ENCODE data around the gene TRIAP1. TPM values are rescaled to one million over a fixed set of nuclear protein-coding genes. Genes with fewer than 3 reads are reported as not detected.

Gene TRIAP1
- total and polyA plus RNA-seq, 4 donors, result 9.6 to 32.9 (median 22.8) TPM

DNA sequence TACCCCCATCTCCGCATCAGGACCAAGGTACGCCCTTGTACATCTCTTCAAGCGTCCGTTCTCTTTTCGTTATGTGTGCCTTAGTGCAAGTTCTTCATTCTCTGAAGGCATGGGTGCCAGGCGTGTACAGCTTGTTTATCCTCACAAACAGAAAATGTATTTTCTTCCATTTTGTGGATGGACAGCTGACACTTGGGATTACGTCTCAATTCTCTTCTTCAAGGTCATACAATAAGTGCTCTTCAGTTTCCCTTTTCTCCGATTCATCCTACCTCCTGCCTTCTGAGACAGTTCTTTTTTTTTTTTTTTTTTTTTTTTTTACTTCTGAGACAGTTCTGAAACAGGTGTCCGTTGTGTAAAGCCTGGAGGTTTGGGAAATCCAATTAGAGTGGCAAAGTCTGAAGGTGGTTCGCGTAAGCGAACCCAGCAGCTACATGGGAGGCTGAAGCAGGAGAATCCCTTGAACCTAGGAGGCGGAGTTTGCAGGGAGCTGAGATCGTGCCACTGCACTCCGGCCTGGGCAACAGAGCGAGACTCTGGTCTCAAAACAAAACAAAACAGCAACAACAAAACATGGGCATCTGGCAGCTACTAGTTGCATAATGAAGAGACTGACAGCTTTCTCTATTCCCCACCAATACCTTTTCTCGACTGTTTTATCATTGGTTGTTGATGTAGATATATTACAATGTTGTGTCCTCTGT, 7.5 kb downstream of the TRIAP1 start:
- Histone ChIP-seq H3K27ac (ENCODE audit: low read depth in 1 of 2, low read length in 1 of 2) (peak overlapping the region; percentile 81 to 82), H3K9me3 (ENCODE audit: control insufficient read depth in 4 of 4, insufficient read depth in 3 of 4, low read length in 3 of 4) (no peaks in the 10 kb centered on the region), H3K4me3 (peak overlapping the region; percentile 72), H3K36me3 (ENCODE audit: control insufficient read depth in 4 of 4, insufficient read depth in 4 of 4, low read length in 4 of 4) (peaks cover 0 to 23% (median 7%) of the 10 kb centered on the region in 4 donors), H3K9ac (ENCODE audit: insufficient read depth in 1 of 2, low read length in 2 of 2) (peak overlapping the region in 1 of 2 donors; percentile 65), H3K27me3 (ENCODE audit: control insufficient read depth in 3 of 3, insufficient read depth in 3 of 3, low read length in 2 of 3) (no peaks in the 10 kb centered on the region), H3K4me1 (ENCODE audit: control insufficient read depth in 5 of 5, insufficient read depth in 5 of 5, low read length in 5 of 5) (peaks cover 3 to 7% (median 6%) of the 10 kb centered on the region in 5 donors)
- WGBS, 2 donors, result 41 to 45% methylated on average over 17 of the region's 17 CpGs
- DNase-seq (no peak), ATAC-seq (ENCODE audit: insufficient read depth, low FRiP score) (no peak)
- TF ChIP-seq, protein P1, sequence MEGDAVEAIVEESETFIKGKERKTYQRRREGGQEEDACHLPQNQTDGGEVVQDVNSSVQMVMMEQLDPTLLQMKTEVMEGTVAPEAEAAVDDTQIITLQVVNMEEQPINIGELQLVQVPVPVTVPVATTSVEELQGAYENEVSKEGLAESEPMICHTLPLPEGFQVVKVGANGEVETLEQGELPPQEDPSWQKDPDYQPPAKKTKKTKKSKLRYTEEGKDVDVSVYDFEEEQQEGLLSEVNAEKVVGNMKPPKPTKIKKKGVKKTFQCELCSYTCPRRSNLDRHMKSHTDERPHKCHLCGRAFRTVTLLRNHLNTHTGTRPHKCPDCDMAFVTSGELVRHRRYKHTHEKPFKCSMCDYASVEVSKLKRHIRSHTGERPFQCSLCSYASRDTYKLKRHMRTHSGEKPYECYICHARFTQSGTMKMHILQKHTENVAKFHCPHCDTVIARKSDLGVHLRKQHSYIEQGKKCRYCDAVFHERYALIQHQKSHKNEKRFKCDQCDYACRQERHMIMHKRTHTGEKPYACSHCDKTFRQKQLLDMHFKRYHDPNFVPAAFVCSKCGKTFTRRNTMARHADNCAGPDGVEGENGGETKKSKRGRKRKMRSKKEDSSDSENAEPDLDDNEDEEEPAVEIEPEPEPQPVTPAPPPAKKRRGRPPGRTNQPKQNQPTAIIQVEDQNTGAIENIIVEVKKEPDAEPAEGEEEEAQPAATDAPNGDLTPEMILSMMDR (IDR thresholded peaks at IDR 0.05; ENCODE audit: control extremely low read depth, extremely low read depth), result no peak

DNA sequence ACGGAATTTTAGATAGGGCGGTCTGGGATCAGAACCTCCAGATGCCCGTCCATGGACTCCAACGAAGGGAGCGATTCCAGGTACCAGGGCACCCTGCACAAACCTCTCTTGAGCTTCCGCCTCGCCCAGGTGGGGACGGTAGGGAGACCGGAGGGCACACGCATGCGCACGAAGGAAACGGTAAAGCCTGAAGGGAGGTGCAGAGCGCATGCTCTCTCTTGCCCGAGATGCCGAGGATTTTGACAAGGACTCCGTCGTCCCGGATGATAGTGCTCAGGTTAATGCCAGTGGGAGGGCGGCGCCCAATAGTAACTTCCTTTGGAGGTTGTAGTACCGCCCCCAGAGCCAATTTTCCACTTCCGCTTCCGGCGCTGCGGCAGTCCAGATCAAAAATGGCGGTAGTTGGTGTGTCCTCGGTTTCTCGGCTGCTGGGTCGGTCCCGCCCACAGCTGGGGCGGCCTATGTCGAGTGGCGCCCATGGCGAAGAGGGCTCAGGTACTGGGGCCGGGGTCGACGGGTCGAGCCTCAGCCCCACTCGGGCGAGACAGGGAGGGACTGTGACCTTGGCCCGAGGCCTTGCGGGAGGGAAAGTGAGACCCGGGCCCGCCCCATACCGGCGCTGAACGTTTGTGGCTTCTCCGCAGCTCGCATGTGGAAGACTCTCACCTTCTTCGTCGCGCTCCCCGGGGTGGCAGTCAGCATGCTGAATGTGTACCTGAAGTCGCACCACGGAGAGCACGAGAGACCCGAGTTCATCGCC, 8.3 kb downstream of the TRIAP1 start, which contains the start of gene COX6A1:
Gene COX6A1 (plus strand): TSS at position 379 of the 760 bp plus-strand sequence. CDS start 14 bp downstream, at position 393.
- no peaks in the 10 kb centered on the region for H3K9me3 ChIP-seq (ENCODE audit: control insufficient read depth in 4 of 4, insufficient read depth in 3 of 4, low read length in 3 of 4)
- TF ChIP-seq, protein P1 (IDR thresholded peaks at IDR 0.05; ENCODE audit: control extremely low read depth, extremely low read depth), result no peak
- DNase-seq, result peak; percentile 94 to 98 (median 96)
- WGBS, 2 donors, result 0% methylated on average over 58 to 59 of the region's 59 CpGs
- H3K27ac ChIP-seq (ENCODE audit: low read depth in 1 of 2, low read length in 1 of 2), result peak within 1 kb of the TSS; percentile 81 to 82
- peaks cover 0 to 15% (median 4%) of the 10 kb centered on the region in 4 donors for H3K36me3 ChIP-seq (ENCODE audit: control insufficient read depth in 4 of 4, insufficient read depth in 4 of 4, low read length in 4 of 4)
- H3K9ac ChIP-seq (ENCODE audit: insufficient read depth in 1 of 2, low read length in 2 of 2), result peak within 1 kb of the TSS in 1 of 2 donors; percentile 67
- peaks cover 3 to 7% (median 6%) of the 10 kb centered on the region in 5 donors for H3K4me1 ChIP-seq (ENCODE audit: control insufficient read depth in 5 of 5, insufficient read depth in 5 of 5, low read length in 5 of 5)
- H3K27me3 ChIP-seq (ENCODE audit: control insufficient read depth in 3 of 3, insufficient read depth in 3 of 3, low read length in 2 of 3), result no peaks in the 10 kb centered on the region
- H3K4me3 ChIP-seq, result peak within 1 kb of the TSS; percentile 72
- ATAC-seq (ENCODE audit: insufficient read depth, low FRiP score), result peak; percentile 95

DNA sequence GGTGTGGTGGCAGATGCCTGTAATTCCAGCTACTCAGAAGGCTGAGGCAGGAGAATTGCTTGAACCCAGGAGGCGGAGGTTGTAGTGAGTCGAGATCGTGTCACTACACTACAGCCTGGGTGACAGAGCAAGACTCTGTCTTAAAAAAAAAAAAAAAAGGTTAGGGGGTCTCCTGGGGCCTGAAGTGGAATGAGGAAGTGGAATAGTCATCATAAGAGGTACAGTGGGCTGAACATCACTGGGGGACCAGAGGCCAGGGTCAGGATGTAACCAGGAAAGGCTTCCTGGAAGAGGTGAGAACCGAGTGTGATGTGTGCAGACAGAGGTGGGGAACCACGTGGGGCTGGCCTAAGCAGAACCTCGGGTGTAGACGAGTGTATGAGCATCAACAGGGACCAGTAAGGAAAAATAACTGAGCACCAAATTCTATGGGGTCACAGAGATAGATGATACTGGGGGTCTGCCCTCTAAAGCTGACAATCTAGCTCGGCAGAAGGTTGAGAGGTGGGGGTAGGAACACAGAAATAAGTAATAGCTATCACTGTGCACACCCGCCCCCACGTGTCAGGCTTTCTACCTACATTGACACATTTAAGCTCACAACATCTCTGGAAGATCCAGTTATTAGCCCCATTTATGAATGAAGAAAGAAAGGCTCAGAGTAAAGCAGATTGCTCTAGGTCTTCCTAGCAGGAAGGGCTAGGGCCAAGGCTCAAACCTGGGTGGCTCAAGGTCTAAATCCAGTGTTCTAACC, 13.2 kb downstream of the TRIAP1 start:
- no peaks in the 10 kb centered on the region for H3K9me3 ChIP-seq (ENCODE audit: control insufficient read depth in 4 of 4, insufficient read depth in 3 of 4, low read length in 3 of 4)
- ATAC-seq (ENCODE audit: insufficient read depth, low FRiP score), result no peak
- TF ChIP-seq, protein P1 (IDR thresholded peaks at IDR 0.05; ENCODE audit: control extremely low read depth, extremely low read depth), result no peak

More for the DNA sequence above, 13.2 kb downstream of the TRIAP1 start:
- DNase-seq, result no peak
- WGBS, 2 donors, result 59 to 64% methylated on average over 10 of the region's 10 CpGs
- Histone ChIP-seq H3K36me3 (ENCODE audit: control insufficient read depth in 4 of 4, insufficient read depth in 4 of 4, low read length in 4 of 4) (no peaks in the 10 kb centered on the region), H3K9ac (ENCODE audit: insufficient read depth in 1 of 2, low read length in 2 of 2) (no peak overlapping the region), H3K4me1 (ENCODE audit: control insufficient read depth in 5 of 5, insufficient read depth in 5 of 5, low read length in 5 of 5) (no peaks in the 10 kb centered on the region), H3K27ac (ENCODE audit: low read depth in 1 of 2, low read length in 1 of 2) (no peak overlapping the region), H3K27me3 (ENCODE audit: control insufficient read depth in 3 of 3, insufficient read depth in 3 of 3, low read length in 2 of 3) (no peaks in the 10 kb centered on the region), H3K4me3 (no peak overlapping the region)
